Neural cell (in vitro differentiated cells): ENCODE data around the gene FOXJ1.

Source experiments
- CTCF ChIP-seq: fragments of 450-650 bp; IDR thresholded peaks from 2 replicates; pipeline ENCODE4 v1.5.1; 2014; ENCODE audit warnings: antibody characterized with exemption, mild to moderate bottlenecking, moderate library complexity; ENCODE audit not compliant: poor library complexity, severe bottlenecking
- EP300 ChIP-seq: fragments of 450-650 bp; conservative IDR thresholded peaks from 2 replicates; pipeline ENCODE4 v1.6.1; 2014; ENCODE audit warnings: antibody characterized with exemption, mild to moderate bottlenecking, moderate library complexity; ENCODE audit not compliant: poor library complexity, severe bottlenecking
- EZH2 ChIP-seq: fragments of 200-600, 300-800 bp; shearing (Covaris generic), sonication (generic); IDR thresholded peaks from 2 replicates; pipeline ENCODE4 v1.6.1; 2014; ENCODE audit warnings: antibody characterized with exemption, low read length, borderline replicate concordance, mild to moderate bottlenecking; ENCODE audit not compliant: insufficient read depth, poor library complexity, severe bottlenecking
- MXI1 ChIP-seq: fragments of 450-650 bp; conservative IDR thresholded peaks from 2 replicates; pipeline ENCODE4 v1.6.1; 2014; ENCODE audit warnings: antibody characterized with exemption, mild to moderate bottlenecking; ENCODE audit not compliant: poor library complexity, severe bottlenecking
- POLR2AphosphoS5 ChIP-seq: IDR thresholded peaks from 2 replicates; pipeline ENCODE4 v1.6.1; 2012
- RAD21 ChIP-seq: fragments of 450-650 bp; conservative IDR thresholded peaks from 2 replicates; pipeline ENCODE4 v1.6.1; 2014; ENCODE audit warnings: antibody characterized with exemption, mild to moderate bottlenecking, moderate library complexity
- REST ChIP-seq: IDR thresholded peaks from 2 replicates; pipeline ENCODE4 v1.6.1; 2012; ENCODE audit warnings: borderline replicate concordance
- TAF1 ChIP-seq: IDR thresholded peaks from 2 replicates; pipeline ENCODE4 v1.6.1; 2012; ENCODE audit warnings: low read depth

DNA sequence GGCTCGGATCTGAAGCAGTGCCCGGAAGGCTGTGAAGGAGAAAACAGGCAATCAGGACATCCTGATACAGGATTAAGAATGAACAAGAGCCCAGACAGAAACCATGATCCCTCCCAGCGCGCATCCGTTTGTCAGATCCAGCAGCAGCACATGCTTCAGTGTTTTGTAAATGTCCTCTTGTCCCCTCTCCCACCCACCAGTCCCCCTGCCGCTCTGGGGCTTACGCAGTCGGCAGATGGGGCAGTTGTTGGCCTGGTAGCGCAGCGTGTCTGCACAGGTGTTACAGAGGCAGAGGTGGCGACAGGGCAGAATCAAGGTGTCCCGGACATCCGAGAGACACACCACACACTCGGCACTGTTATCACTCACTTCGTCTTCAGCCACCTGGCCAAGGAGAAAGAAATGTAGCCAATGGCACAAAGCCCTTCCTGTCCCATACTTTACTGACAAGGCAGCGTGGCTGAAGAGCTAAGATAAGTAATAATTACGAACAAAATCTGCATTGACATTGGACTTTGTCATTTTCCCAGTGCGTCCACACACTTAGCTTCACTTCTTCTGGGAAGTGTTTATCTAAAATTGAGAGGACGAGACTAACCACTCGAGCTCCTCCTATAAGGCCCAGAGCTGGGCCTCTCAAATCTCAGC, 20.7 kb upstream of the FOXJ1 start:
- TF ChIP-seq MXI1 (no peak), TAF1 (no peak), CTCF (no peak), REST (no peak), EZH2 (no peak), POLR2AphosphoS5 (no peak), EP300 (no peak), RAD21 (no peak)
